ENCODE results near the gene TREM2.
"Not testable (repeated sequence)": the region's sequence is repeated elsewhere in the genome, so short reads cannot be mapped to it uniquely, and the experiment has no call there.

The TREM2 gene

GRCh38 chr6:41162687-41163418 is at the start of gene TREM2:
TSS of gene TREM2 (minus strand) at chr6:41163116. CDS start at chr6:41163082, 34 bp downstream.
- DNase-seq = peak in 1 of 2 experiments; percentile 5

- no peak for DNase-seq
Measured at GRCh38 chr6:41209547-41210320, 46.8 kb upstream of the TREM2 start.

DNA sequence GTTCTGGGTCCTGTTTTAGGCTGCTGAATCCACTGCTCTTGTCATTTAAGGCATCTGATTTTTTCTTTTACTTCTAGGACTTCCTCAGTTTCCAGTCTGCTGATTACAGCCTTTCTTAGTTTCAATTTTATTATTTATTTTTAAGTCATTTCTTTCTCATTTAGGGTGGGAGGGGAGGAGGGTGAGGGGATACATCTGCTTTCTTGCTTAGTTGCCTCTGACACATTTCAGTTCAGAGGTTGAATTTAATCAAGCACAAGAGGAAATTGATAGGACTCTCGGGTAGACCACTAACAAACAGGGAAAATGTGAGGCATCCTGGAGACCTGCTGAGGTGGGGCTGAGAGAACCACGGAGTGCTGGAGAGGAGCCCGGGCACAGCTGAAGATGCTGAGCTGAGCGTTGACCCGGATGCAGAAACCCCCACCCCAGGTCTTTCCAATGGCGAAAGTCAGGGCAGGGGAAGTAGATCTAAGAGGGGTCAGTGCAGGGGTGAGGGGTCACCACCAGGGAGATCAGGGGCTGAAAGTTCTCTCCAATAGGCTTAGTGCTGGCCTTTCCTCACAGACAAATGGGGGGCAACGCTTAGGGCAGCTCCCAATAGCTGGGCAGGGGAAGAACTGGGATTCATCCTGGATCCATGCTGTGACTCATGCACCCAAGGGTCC is 45.7 kb upstream of the TREM2 start:
- DNase-seq = no peak

DNA sequence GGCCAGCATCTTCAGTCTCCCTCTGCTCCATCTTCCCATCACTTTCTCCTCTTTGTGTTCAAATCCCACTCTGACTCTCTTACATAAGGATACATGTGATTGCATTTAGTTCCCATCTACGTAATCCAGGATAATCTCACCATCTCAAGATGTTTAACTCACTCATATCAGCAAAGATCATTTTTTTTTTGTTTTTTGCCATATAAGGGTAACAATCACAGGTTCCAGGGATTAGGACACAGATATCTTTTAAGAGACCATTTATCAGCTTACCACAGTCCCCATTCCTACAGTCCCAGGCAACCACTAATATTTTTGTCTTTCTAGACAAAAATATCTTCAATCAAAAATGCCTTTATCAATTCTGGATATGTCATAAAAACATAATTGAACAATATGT is 41.2 kb upstream of the TREM2 start:
- no peak for DNase-seq

- DNase-seq = peak in 1 of 2 experiments; percentile 42
Measured at GRCh38 chr6:41201764-41202173, 38.9 kb upstream of the TREM2 start.

GRCh38 chr6:41200901-41201763 is 38.2 kb upstream of the TREM2 start, which contains the start of gene TREML2:
TSS of gene TREML2 (minus strand) at chr6:41201149. CDS start at chr6:41201008, 141 bp downstream.
- peak; percentile 57 to 70 for DNase-seq

GRCh38 chr6:41200296-41200900 is 37.5 kb upstream of the TREM2 start:
- peak; percentile 90 to 91 for DNase-seq

GRCh38 chr6:41199552-41200246 is 36.8 kb upstream of the TREM2 start:
- peak; percentile 54 to 67 for DNase-seq

DNA sequence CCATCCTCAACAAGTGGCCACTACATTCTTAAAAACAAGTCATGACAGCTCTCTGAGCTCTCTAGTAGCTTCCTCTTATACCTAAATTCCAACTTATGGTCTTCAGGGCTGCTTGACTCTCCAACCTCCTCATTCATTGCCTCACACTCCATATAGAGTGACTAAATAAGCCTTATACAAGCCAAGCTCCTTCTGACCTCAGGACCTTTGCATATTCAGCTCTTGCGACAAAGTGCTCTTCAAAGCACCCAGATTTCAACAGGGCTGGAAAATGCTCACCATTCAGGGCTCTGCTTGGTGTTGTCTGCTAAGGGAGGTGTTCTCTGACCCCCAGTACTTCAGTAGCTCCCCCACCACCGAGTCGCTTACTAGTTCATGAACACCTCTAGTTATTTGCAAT is 34.3 kb upstream of the TREM2 start:
- DNase-seq = no peak

DNA sequence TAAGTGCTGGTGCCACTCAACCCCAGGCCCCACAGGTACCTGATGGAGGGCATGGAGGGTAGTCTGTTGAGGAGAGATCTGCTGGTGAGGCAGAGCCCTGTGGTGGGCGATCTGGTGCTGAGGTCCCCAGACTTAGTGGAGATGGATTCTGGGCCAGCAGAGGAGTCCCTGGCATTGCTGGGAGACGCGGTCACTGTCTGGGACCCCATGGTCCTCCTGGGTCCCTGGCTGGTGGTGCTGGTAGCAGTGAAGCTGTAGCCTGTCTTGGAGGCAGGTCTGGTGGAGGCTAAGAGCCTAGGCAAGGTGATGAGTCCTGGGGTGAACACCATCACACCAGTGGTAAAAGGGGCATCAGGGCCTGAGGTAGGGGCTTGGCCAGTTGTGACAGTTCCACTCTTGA is 31.5 kb upstream of the TREM2 start:
- DNase-seq = no peak

DNA sequence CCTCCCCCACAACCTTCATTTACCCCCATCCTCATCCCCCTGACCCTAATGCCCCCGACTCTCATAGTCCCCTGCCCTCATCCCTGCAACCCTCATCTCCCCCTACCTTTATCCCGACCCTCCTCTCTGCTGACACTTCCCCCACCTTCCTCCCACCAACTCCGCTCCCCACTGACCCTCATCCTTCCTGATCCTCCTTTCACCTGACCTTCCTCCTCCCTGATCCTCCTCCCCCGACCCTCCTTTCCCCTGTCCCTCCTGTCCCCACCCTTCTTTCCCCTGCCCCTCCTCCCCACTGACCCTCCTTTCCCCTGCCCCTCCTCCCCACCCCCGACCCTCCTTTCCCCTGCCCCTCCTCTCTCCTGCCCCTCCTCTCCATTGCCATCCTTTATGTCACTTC is 31.0 kb upstream of the TREM2 start:
- no peak for DNase-seq

DNA sequence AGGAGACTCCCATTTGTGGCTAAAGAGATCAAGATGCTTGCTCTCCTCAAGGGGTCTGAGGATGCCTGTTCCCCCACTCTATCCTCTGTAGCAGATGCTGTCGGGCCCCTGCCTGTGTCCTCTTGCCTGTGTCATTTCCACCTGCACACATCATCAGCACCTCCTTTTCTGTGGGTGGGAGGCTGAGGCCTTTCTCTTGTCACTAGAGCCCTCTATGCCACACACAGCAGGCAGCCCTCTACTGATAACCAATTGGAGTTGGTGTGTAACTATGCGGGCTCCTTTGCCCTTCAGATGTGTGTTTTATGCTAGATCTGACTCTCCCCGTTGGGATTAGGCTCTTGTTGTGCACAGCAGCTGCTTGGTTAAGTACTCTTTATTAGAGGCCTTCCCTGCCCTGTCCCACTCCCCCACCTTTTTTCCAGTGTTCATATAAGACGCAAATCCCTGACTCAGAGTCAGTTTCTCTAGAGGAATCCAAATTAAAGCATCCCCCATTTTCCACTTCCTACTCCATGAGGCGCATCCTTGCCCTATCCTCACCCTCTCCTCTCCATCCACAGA is 30.3 kb upstream of the TREM2 start:
- DNase-seq = no peak

DNA sequence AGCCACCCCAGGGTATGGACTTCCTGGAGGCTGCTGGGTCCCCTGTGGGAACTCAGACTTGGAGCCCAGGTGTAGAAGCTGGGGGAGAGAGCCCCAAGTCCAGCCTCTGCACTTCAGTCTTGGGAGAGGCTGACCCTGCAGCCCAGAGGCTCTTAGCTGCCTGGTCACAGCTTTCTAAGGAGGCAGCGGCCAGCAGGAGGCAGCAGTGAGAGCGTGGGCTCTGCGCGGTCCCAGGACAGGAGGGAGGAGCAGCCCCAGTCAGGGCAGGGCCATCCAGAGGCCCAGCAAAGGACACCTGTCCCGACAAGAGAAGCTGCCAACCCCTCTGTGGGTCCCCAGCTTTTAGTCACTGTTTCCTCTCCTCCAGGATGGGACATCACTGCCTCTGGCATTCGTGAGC is 28.7 kb upstream of the TREM2 start:
- peak; percentile 6 to 22 for DNase-seq

- DNase-seq = no peak
Measured at GRCh38 chr6:41190791-41191190, 27.9 kb upstream of the TREM2 start.

DNA sequence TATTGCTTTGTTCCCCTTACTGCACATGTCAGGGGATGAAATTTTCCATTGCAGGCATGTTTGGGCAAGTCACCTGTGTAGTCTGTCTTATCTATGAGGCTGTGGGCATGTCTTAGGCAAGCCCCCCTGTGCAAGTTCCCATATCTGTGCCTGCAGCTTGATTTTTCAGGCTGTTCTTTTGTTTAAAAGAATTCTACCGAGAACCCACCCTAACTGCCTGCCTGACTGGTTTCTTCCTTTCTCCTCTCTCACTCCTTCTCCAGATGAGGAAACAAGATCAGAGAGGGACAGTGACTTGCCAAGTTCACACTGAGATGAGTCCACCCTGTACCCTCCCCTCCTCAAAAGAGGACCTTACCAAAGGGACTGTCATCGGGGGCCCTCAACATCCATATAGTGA is 27.1 kb upstream of the TREM2 start:
- no peak for DNase-seq

DNA sequence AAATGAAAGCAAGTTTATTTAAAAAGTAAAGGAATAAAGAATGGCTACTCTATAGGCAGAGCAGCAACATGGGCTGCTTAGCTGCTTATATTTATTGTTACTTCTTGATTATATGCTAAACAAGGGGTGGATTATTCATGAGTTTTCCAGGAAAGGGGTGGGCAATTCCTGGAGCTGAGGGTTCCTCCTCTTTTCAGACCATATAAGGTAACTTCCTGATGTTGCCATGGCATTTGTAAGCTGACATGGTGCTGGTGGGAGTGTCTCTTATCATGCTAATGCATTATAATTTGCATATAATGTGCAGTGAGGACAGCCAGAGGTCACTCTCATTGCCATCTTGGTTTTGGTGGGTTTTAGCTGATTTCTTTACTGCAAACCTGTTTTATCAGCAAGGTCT is 26.1 kb upstream of the TREM2 start:
- not testable (repeated sequence) for DNase-seq

- no peak for DNase-seq
Measured at GRCh38 chr6:41187924-41188886, 25.3 kb upstream of the TREM2 start.

DNA sequence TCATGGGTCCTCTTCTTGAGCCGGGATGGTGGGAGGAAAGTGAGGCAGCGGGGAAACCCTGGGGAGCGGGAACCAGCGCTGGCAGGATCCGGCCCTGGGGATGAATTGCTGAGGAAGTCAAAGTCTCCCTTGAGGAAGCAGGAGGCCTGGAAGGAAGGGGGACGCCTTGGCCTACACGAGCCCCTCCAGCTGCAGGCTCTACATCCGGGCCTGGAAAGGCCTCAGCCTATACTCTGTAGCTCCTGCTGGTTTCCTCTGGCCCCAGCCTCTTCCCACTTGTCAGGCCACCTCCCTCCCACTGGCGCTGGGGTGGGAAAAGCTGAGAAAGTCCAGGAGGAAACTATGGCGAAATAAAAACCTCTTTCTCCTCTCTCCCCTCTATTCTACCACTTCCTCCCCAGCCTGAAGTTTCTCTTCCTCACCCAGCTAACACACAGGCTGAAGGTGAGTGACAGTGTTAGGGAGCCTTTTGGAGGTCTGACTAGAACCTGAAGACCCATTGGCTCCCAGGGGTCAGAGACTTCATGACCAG is 23.2 kb upstream of the TREM2 start:
- DNase-seq = no peak

DNA sequence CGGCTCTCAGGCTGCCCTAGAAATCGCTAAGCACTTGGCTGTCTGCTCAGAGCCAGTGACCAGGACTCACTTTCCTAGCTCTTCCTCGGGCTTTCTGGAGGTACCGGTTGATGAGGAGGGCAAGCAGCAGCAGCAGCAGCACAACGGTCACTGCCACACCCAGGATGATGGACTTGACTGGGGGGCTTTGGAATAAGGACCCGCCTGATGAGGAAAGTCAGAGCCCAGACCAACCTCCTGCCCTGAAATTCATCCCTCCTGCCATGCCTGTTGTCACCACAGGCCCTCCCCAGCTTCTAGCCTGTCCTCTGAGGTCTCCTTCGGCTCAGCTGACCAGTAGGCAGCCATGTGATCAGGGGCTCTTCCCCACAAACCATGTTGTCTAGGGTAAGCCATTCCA is 21.8 kb upstream of the TREM2 start:
- DNase-seq = no peak
